GM19238 (cell line): ENCODE results near the gene TTC7B.
A peak's percentile ranks its signal among the peaks of the same experiment; 100 is the strongest.
"Not testable (repeated sequence)": the region's sequence is repeated elsewhere in the genome, so short reads cannot be mapped to it uniquely, and the experiment has no call there.

ENCODE experiments used
- DNase-seq: peaks from one replicate; pipeline ENCODE4 v3.0.0; 2011; ENCODE audit warnings: low spot score; ENCODE audit not compliant: insufficient read length

TTC7B gene

GRCh38 chr14:90830931-90831701, 14.9 kb upstream of the TTC7B start:
- DNase-seq, result no peak

GRCh38 chr14:90829677-90830076, 13.4 kb upstream of the TTC7B start:
- DNase-seq, result no peak

- no peak for DNase-seq
Observed at GRCh38 chr14:90828642-90829487, 12.6 kb upstream of the TTC7B start.

GRCh38 chr14:90827919-90828610, 11.8 kb upstream of the TTC7B start:
- DNase-seq, result peak; percentile 88

- not testable (repeated sequence) for DNase-seq
Observed at GRCh38 chr14:90823542-90823941, 7.3 kb upstream of the TTC7B start.

- no peak for DNase-seq
Observed at GRCh38 chr14:90820958-90821357, 4.7 kb upstream of the TTC7B start.

- DNase-seq, result no peak
Observed at GRCh38 chr14:90819734-90820393, 3.6 kb upstream of the TTC7B start.

- no peak for DNase-seq
Observed at GRCh38 chr14:90818715-90819114, 2.5 kb upstream of the TTC7B start.

- DNase-seq, result no peak
Observed at GRCh38 chr14:90816681-90817436, 629 bp upstream of the TTC7B start.

GRCh38 chr14:90815572-90815821, 733 bp downstream of the TTC7B start:
- DNase-seq, result no peak

- DNase-seq, result no peak
Observed at GRCh38 chr14:90814806-90815571, 1.2 kb downstream of the TTC7B start.

- DNase-seq, result no peak
Observed at GRCh38 chr14:90813442-90813841, 2.8 kb downstream of the TTC7B start.

- DNase-seq, result no peak
Observed at GRCh38 chr14:90812109-90812508, 4.1 kb downstream of the TTC7B start.

GRCh38 chr14:90811641-90812040, 4.6 kb downstream of the TTC7B start:
- DNase-seq, result no peak

- no peak for DNase-seq
Observed at GRCh38 chr14:90810806-90811205, 5.4 kb downstream of the TTC7B start.

- no peak for DNase-seq
Observed at GRCh38 chr14:90809530-90810312, 6.5 kb downstream of the TTC7B start.

GRCh38 chr14:90808759-90809529, 7.3 kb downstream of the TTC7B start:
- no peak for DNase-seq

- no peak for DNase-seq
Observed at GRCh38 chr14:90807060-90807459, 9.2 kb downstream of the TTC7B start.
